ENCODE results near the gene KLC3. TPM values are rescaled to one million over a fixed set of nuclear protein-coding genes. Genes with fewer than 3 reads are reported as not detected.

KLC3 gene
- total RNA-seq, 1 experiment from 2014 or later: 4.8 TPM

GRCh38 chr19:45355910-45356309 lies 15.4 kb downstream of the KLC3 start:
- Histone ChIP-seq H3K4ac (ENCODE audit: low read depth, low read length) (no peak overlapping the region), H2BK20ac (ENCODE audit: low read depth, low read length, poor library complexity, severe bottlenecking) (no peak overlapping the region), H3K18ac (ENCODE audit: insufficient read length, low read depth, low read length) (no peak overlapping the region), H3K9ac (ENCODE audit: extremely low read depth, insufficient read length, low read length) (no peak overlapping the region), H2BK12ac (ENCODE audit: insufficient read length, low read depth, low read length) (no peak overlapping the region), H2BK5ac (ENCODE audit: insufficient read length, low read length) (no peak overlapping the region), H2BK120ac (ENCODE audit: low read depth, low read length, poor library complexity, severe bottlenecking) (no peak overlapping the region), H3K27me3 (ENCODE audit: insufficient read depth, low read length) (no peaks in the 10 kb centered on the region), H3K56ac (ENCODE audit: insufficient read length, low read depth, low read length) (no peak overlapping the region), H3K4me1 (ENCODE audit: insufficient read depth, low read length) (no peaks in the 10 kb centered on the region), H3T11ph (ENCODE audit: low read length) (no peak overlapping the region), H2AFZ (ENCODE audit: low read length) (no peak overlapping the region), H3K4me2 (ENCODE audit: insufficient read depth, insufficient read length, low read length) (no peak overlapping the region), H3K79me1 (ENCODE audit: insufficient read depth, low read depth, low read length, poor library complexity, severe bottlenecking) (no peaks in the 10 kb centered on the region), H3K23me2 (ENCODE audit: insufficient read length, low read depth, low read length, poor library complexity, severe bottlenecking) (no peaks in the 10 kb centered on the region), H4K5ac (ENCODE audit: insufficient read length, low read depth, low read length) (no peak overlapping the region), H4K8ac (replicated peaks; ENCODE audit: insufficient read length, low read depth, low read length) (no peak overlapping the region), H4K20me1 (ENCODE audit: control insufficient read depth, insufficient read depth, insufficient read length) (no peaks in the 10 kb centered on the region), H3K14ac (ENCODE audit: insufficient read depth, low read length) (no peak overlapping the region), H3K9me3 (ENCODE audit: control insufficient read depth, low read depth, low read length) (no peaks in the 10 kb centered on the region), H2BK15ac (ENCODE audit: low read depth, low read length) (no peak overlapping the region), H3K79me2 (ENCODE audit: insufficient read depth, low read length) (no peaks in the 10 kb centered on the region), H3K27ac (ENCODE audit: insufficient read length, low read depth, low read length) (no peak overlapping the region), H4K91ac (ENCODE audit: insufficient read length, low read depth, low read length) (no peak overlapping the region), H3K23ac (ENCODE audit: insufficient read length, low read depth, low read length) (no peak overlapping the region), H2AK5ac (ENCODE audit: insufficient read length, low read length) (no peak overlapping the region)
- TF ChIP-seq, protein P1, sequence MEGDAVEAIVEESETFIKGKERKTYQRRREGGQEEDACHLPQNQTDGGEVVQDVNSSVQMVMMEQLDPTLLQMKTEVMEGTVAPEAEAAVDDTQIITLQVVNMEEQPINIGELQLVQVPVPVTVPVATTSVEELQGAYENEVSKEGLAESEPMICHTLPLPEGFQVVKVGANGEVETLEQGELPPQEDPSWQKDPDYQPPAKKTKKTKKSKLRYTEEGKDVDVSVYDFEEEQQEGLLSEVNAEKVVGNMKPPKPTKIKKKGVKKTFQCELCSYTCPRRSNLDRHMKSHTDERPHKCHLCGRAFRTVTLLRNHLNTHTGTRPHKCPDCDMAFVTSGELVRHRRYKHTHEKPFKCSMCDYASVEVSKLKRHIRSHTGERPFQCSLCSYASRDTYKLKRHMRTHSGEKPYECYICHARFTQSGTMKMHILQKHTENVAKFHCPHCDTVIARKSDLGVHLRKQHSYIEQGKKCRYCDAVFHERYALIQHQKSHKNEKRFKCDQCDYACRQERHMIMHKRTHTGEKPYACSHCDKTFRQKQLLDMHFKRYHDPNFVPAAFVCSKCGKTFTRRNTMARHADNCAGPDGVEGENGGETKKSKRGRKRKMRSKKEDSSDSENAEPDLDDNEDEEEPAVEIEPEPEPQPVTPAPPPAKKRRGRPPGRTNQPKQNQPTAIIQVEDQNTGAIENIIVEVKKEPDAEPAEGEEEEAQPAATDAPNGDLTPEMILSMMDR (conservative IDR thresholded peaks at IDR 0.05): no peak
- WGBS (ENCODE audit: extremely low coverage, insufficient read length, low lambda C conversion rate): no CpG with 5 or more reads among the region's 9 CpGs
- no peaks in the 10 kb centered on the region; the same call in 1 of the 2 replicates for H3K27me3 Mint-ChIP-seq (ENCODE audit: low read depth)
- H3K4me1 Mint-ChIP-seq: no peaks in the 10 kb centered on the region
- DNase-seq: no peak
- H3K4me3 Mint-ChIP-seq: no peak overlapping the region
- H3K27ac Mint-ChIP-seq: no peak overlapping the region
- H3K9me3 Mint-ChIP-seq: no peaks in the 10 kb centered on the region
- peaks cover 56 to 88% (median 85%) of the 10 kb centered on the region in 3 experiments; a peak in 6 of 7 replicates for H3K36me3 Mint-ChIP-seq (ENCODE audit: insufficient read depth in 1 of 3, low read depth in 3 of 3)

Measured in H9 (cell line).